Small intestine (tissue), 7 donors: ENCODE results near the gene SPAG5. TPM values are rescaled to one million over a fixed set of nuclear protein-coding genes. Genes with fewer than 3 reads are reported as not detected.

Experiments used
- DNase-seq, 2 donors: peaks; one replicate each; pipeline versions ENCODE4 v3.0.0 to v3.0.0-alpha.2; 2013
- FAIRE-seq: peaks from 2 replicates; lab custom pipeline; 2012; peaks lifted over from hg19 to GRCh38; lab: Jason Lieb, UNC
- H3K27ac ChIP-seq, 3 donors: one replicate each; pipeline ENCODE4 v1.5.1; 2013; ENCODE audit warnings: low read length in 2 of 3, mild to moderate bottlenecking in 2 of 3, control low read depth in 1 of 3, inconsistent platforms in 1 of 3, low read depth in 1 of 3, moderate library complexity in 1 of 3
- H3K27me3 ChIP-seq, 3 donors: one replicate each; pipeline ENCODE4 v1.6.1; 2013; ENCODE audit warnings: low read length in 3 of 3, inconsistent platforms in 1 of 3; ENCODE audit not compliant: control insufficient read depth in 3 of 3, insufficient read depth in 3 of 3
- H3K36me3 ChIP-seq, 3 donors: one replicate each; pipeline ENCODE4 v1.6.1; 2013; ENCODE audit warnings: low read length in 3 of 3, inconsistent platforms in 1 of 3, low read depth in 1 of 3, mild to moderate bottlenecking in 1 of 3, moderate library complexity in 1 of 3; ENCODE audit not compliant: control insufficient read depth in 3 of 3, insufficient read depth in 2 of 3
- H3K4me1 ChIP-seq, 3 donors: one replicate each; pipeline ENCODE4 v1.6.1; 2013; ENCODE audit warnings: low read length in 2 of 3, inconsistent platforms in 1 of 3, low read depth in 1 of 3, mild to moderate bottlenecking in 1 of 3, moderate library complexity in 1 of 3; ENCODE audit not compliant: control insufficient read depth in 3 of 3, insufficient read depth in 2 of 3
- H3K4me3 ChIP-seq, 3 donors: one replicate each; pipeline ENCODE4 v1.5.1; 2013; ENCODE audit warnings: low read length in 3 of 3, control low read depth in 1 of 3, inconsistent platforms in 1 of 3, low read depth in 1 of 3, mild to moderate bottlenecking in 1 of 3, moderate library complexity in 1 of 3
- H3K9me3 ChIP-seq, 2 donors: one replicate each; pipeline ENCODE4 v1.6.1; 2013; ENCODE audit warnings: low read depth in 1 of 2, low read length in 1 of 2; ENCODE audit not compliant: control insufficient read depth in 2 of 2, insufficient read depth in 1 of 2
- WGBS, 3 donors: extraction: QIAGEN DNeasy Blood & Tissue Kit; methylation state at CpG; one replicate each; pipeline ENCODE4 v1.1.7; 2013; 5-methylcytosine and 5-hydroxymethylcytosine counted together
- polyA plus RNA-seq, 4 donors: library from polyadenylated mRNA; stranded (reverse) in 3 of 4; unstranded in 1 of 4; fragments of 200-250 nt in 3 of 4; fragments of 120-200 nt in 1 of 4; gene quantifications; one replicate each; pipeline versions ENCODE4 v1.2.1 to v1.2.3, GENCODE V29; 2013
- donor health status: healthy with polysubstance abuse.
- donor health status: control.
- donor health status: control.
- donor health status: Bipolar disorder and iron deficiency.
- donor health status: healthy.

The SPAG5 gene
- polyA plus RNA-seq, 4 donors: 20.3 to 39.3 (median 35.4) TPM

DNA sequence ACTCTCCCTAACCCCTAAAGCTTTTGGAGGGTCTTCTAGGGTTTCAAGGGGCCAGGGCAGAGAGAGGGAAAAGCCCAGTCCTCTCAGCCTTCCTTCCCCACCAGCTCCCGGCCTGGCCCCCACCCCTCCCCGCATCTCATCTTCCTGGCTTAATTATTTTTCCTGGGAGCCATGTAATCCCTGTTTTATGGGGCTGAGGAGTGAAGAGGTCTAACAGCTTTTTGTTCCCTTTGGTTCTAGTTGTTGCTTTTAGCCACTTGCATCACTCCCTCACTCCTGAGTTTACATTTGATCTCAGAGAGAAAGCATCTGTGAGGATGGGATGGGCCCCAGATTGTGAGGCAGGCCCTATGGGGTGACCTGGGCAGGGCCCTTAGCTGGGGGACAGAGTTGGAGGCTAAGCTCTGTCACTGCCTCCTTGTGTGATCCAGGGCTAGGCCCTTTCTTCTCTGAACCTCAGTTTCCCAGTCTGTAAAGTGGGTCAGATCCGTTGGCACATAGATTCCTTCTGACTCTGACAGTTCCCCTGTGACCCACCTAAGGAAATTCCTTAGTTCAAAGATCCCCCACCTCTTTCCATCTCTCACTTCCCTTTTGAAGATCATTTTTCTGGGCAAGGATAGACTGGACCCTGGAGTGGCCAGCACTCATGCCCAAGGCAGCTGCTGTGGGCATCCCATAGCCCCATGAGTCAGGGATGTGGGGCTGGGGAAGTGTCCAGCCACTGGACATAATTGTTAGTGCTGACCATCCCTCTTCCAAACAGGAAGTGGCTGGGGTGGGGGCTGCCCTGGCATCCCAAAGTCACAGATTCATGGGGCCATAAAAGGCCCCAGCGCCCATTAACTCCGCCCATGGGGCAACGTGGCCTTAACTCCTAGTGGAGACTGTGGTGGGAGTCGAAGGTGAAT is 66.5 kb downstream of the SPAG5 start:
- peaks cover 0 to 2% (median 0%) of the 10 kb centered on the region in 3 donors for H3K27me3 ChIP-seq
- H3K4me1 ChIP-seq: peaks cover 0 to 4% (median 2%) of the 10 kb centered on the region in 3 donors
- H3K9me3 ChIP-seq: no peaks in the 10 kb centered on the region
- H3K4me3 ChIP-seq: no peak overlapping the region
- H3K36me3 ChIP-seq: no peaks in the 10 kb centered on the region
- DNase-seq (no peak), FAIRE-seq (no peak)
- 64 to 82% (median 71%) methylated on average over 7 of the region's 7 CpGs for WGBS, 3 donors
- H3K27ac ChIP-seq: no peak overlapping the region

DNA sequence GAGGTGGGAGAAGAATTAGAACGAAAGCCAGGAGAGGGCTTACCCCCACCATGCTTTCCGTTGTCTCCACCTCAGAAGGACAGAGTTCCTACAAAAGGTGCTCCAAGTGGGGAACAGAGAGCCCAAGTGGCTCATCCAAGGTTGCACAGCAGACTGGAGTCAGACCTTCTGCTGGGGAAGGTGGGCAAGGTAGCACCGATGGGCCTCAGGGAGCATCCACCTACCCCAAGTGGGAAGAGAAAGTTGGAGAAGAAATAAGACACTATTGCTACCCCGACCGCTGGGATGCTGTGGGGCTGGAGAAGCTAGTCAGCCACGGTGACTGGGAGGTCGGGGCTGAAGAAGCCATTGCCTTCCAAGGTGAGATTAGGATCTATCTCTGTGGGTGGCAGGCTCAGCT is 67.9 kb downstream of the SPAG5 start:
- H3K27me3 ChIP-seq: peaks cover 0 to 2% (median 0%) of the 10 kb centered on the region in 3 donors
- no peaks in the 10 kb centered on the region for H3K9me3 ChIP-seq
- FAIRE-seq (no peak), DNase-seq (no peak)
- H3K4me3 ChIP-seq: no peak overlapping the region
- no peaks in the 10 kb centered on the region for H3K36me3 ChIP-seq
- WGBS, 3 donors: 79 to 83% (median 80%) methylated on average over 7 of the region's 7 CpGs
- peaks cover 0 to 9% (median 4%) of the 10 kb centered on the region in 3 donors for H3K4me1 ChIP-seq
- no peak overlapping the region for H3K27ac ChIP-seq

GRCh38 chr17:28530250-28530649 is 68.6 kb downstream of the SPAG5 start:
- Histone ChIP-seq H3K36me3 (no peaks in the 10 kb centered on the region), H3K9me3 (no peaks in the 10 kb centered on the region), H3K4me1 (peaks cover 0 to 16% (median 4%) of the 10 kb centered on the region in 3 donors), H3K27ac (no peak overlapping the region), H3K27me3 (peaks cover 0 to 2% (median 0%) of the 10 kb centered on the region in 3 donors), H3K4me3 (no peak overlapping the region)
- DNase-seq (no peak), FAIRE-seq (no peak)
- WGBS, 3 donors: 88 to 92% (median 88%) methylated on average over 4 of the region's 4 CpGs

- H3K4me3 ChIP-seq: no peak overlapping the region
- peaks cover 0 to 25% (median 4%) of the 10 kb centered on the region in 3 donors for H3K4me1 ChIP-seq
- no peak overlapping the region for H3K27ac ChIP-seq
- no peak for FAIRE-seq
- DNase-seq: no peak
- H3K36me3 ChIP-seq: no peaks in the 10 kb centered on the region
- WGBS, 3 donors: 83 to 87% (median 84%) methylated on average over 3 of the region's 3 CpGs
- no peaks in the 10 kb centered on the region for H3K9me3 ChIP-seq
- peaks cover 0 to 2% (median 0%) of the 10 kb centered on the region in 3 donors for H3K27me3 ChIP-seq
Observed at GRCh38 chr17:28529013-28529400, 69.8 kb downstream of the SPAG5 start.

- 45 to 62% (median 56%) methylated on average over 9 of the region's 9 CpGs for WGBS, 3 donors
- Histone ChIP-seq H3K4me3 (no peak overlapping the region), H3K9me3 (no peaks in the 10 kb centered on the region), H3K4me1 (peaks cover 0 to 25% (median 4%) of the 10 kb centered on the region in 3 donors), H3K27ac (no peak overlapping the region), H3K27me3 (peaks cover 0 to 2% (median 0%) of the 10 kb centered on the region in 3 donors), H3K36me3 (no peaks in the 10 kb centered on the region)
- no peak for FAIRE-seq
- DNase-seq: peak; percentile 26 to 37
Observed at GRCh38 chr17:28528327-28529012, 70.4 kb downstream of the SPAG5 start.

GRCh38 chr17:28527859-28528258 is 71.0 kb downstream of the SPAG5 start:
- no peaks in the 10 kb centered on the region for H3K36me3 ChIP-seq
- DNase-seq: no peak
- H3K27ac ChIP-seq: no peak overlapping the region
- FAIRE-seq: no peak
- WGBS, 3 donors: 37 to 65% (median 38%) methylated on average over 2 of the region's 2 CpGs
- no peaks in the 10 kb centered on the region for H3K9me3 ChIP-seq
- no peak overlapping the region for H3K4me3 ChIP-seq
- peaks cover 0 to 2% (median 0%) of the 10 kb centered on the region in 3 donors for H3K27me3 ChIP-seq
- H3K4me1 ChIP-seq: peaks cover 0 to 25% (median 1%) of the 10 kb centered on the region in 3 donors

Other genes starting within 250 kb of the SPAG5 start
- 10 to 100 TPM; 61.5 to 73.2 (median 68.7) TPM for gene POLDIP2, start 241.5 kb downstream of the SPAG5 start, polyA plus RNA-seq
- not detected for gene SEBOX, start 233.8 kb downstream of the SPAG5 start, polyA plus RNA-seq
- gene VTN, start 228.7 kb downstream of the SPAG5 start, polyA plus RNA-seq: 10 to 100 TPM in 1 of 4 donors, 1 to 10 TPM in 3; 1.3 to 20.9 (median 2.2) TPM
- gene SARM1, start 227.3 kb downstream of the SPAG5 start, polyA plus RNA-seq: 10 to 100 TPM in 3 of 4 donors, 1 to 10 TPM in 1; 8.9 to 19.0 (median 10.9) TPM
- gene SLC46A1, start 192.8 kb downstream of the SPAG5 start, polyA plus RNA-seq: 100 to 1,000 TPM in 1 of 4 donors, 10 to 100 TPM in 3; 11.0 to 147 (median 60.8) TPM
- 100 to 1,000 TPM in 3 of 4 donors, 10 to 100 TPM in 1; 40.5 to 320 (median 211) TPM for gene SLC13A2, start 125.4 kb downstream of the SPAG5 start, polyA plus RNA-seq
- under 1 TPM in 1 of 4 donors, not detected in 3; 0.16 TPM for gene FOXN1, start 92.7 kb downstream of the SPAG5 start, polyA plus RNA-seq
- gene UNC119, start 46.4 kb downstream of the SPAG5 start, polyA plus RNA-seq: 10 to 100 TPM; 14.6 to 57.0 (median 29.9) TPM
- 100 to 1,000 TPM in 1 of 4 donors, 10 to 100 TPM in 3; 24.8 to 131 (median 39.8) TPM for gene PIGS, start 27.5 kb downstream of the SPAG5 start, polyA plus RNA-seq
- gene ALDOC, start 22.1 kb downstream of the SPAG5 start, polyA plus RNA-seq: 10 to 100 TPM; 27.6 to 85.0 (median 42.9) TPM
- gene RSKR, start 15.2 kb upstream of the SPAG5 start, polyA plus RNA-seq: 10 to 100 TPM in 1 of 4 donors, 1 to 10 TPM in 1, under 1 TPM in 2; 0.22 to 13.0 (median 1.9) TPM
- 10 to 100 TPM; 15.7 to 58.5 (median 30.5) TPM for gene BLTP2, start 46.1 kb upstream of the SPAG5 start, polyA plus RNA-seq
- gene SDF2, start 62.9 kb upstream of the SPAG5 start, polyA plus RNA-seq: 10 to 100 TPM; 45.4 to 61.8 (median 49.6) TPM
- 10 to 100 TPM; 26.4 to 69.7 (median 29.0) TPM for gene SUPT6H, start 63.2 kb upstream of the SPAG5 start, polyA plus RNA-seq
- 1 to 10 TPM; 2.3 to 5.4 (median 4.4) TPM for gene PROCA1, start 112.9 kb upstream of the SPAG5 start, polyA plus RNA-seq
- 10 to 100 TPM in 3 of 4 donors, 1 to 10 TPM in 1; 4.2 to 76.4 (median 32.2) TPM for gene RAB34, start 118.8 kb upstream of the SPAG5 start, polyA plus RNA-seq
- gene RPL23A, start 121.0 kb upstream of the SPAG5 start, polyA plus RNA-seq: 1,000 to 10,000 TPM in 3 of 4 donors, 100 to 1,000 TPM in 1; 783 to 1,912 (median 1,526) TPM
- 10 to 100 TPM; 10.7 to 21.3 (median 11.6) TPM for gene TLCD1, start 127.2 kb upstream of the SPAG5 start, polyA plus RNA-seq
- 1 to 10 TPM; 3.5 to 5.7 (median 3.6) TPM for gene NEK8, start 129.8 kb upstream of the SPAG5 start, polyA plus RNA-seq
- 100 to 1,000 TPM in 2 of 4 donors, 10 to 100 TPM in 2; 58.8 to 203 (median 128) TPM for gene TRAF4, start 145.0 kb upstream of the SPAG5 start, polyA plus RNA-seq
- gene FAM222B, start 243.8 kb upstream of the SPAG5 start, polyA plus RNA-seq: 10 to 100 TPM in 3 of 4 donors, 1 to 10 TPM in 1; 9.7 to 28.1 (median 13.4) TPM